ENCODE data around the gene CCS. TPM values are rescaled to one million over a fixed set of nuclear protein-coding genes. Genes with fewer than 3 reads are reported as not detected.

Gene CCS
- total RNA-seq, 6 donors from 2014 or later = 24.3 to 82.8 (median 34.0) TPM

DNA sequence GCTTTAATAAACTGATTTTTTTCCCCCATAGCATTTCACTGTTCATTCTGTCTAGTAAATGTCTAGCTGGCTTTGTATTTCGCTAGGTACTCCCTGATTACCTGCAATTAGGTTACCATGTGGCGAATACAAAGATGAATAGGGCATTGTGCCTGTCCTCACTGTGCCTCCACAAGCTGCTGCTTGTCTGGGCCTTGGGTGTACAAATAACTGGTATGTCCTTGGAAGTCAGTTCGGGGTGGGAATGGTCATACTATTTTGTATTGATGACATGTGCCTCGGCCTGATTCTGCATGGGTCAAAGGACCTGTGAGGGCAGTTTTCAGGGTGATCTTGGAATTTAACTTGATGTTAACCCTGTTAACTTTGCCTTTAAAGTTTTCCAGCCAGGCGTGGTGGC lies 56.9 kb downstream of the CCS start:
- no peak for TF ChIP-seq EP300 (IDR thresholded peaks at IDR 0.05)
- TF ChIP-seq, protein P1, sequence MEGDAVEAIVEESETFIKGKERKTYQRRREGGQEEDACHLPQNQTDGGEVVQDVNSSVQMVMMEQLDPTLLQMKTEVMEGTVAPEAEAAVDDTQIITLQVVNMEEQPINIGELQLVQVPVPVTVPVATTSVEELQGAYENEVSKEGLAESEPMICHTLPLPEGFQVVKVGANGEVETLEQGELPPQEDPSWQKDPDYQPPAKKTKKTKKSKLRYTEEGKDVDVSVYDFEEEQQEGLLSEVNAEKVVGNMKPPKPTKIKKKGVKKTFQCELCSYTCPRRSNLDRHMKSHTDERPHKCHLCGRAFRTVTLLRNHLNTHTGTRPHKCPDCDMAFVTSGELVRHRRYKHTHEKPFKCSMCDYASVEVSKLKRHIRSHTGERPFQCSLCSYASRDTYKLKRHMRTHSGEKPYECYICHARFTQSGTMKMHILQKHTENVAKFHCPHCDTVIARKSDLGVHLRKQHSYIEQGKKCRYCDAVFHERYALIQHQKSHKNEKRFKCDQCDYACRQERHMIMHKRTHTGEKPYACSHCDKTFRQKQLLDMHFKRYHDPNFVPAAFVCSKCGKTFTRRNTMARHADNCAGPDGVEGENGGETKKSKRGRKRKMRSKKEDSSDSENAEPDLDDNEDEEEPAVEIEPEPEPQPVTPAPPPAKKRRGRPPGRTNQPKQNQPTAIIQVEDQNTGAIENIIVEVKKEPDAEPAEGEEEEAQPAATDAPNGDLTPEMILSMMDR (IDR thresholded peaks at IDR 0.05) = no peak
- no peak for TF ChIP-seq POLR2A (IDR thresholded peaks at IDR 0.05)
- no peak for TF ChIP-seq POLR2AphosphoS5 (IDR thresholded peaks at IDR 0.05)
- no peak overlapping the region for H3K27ac ChIP-seq
- H3K9me3 ChIP-seq = no peaks in the 10 kb centered on the region
- peaks cover 15 to 27% (median 19%) of the 10 kb centered on the region in 4 donors for H3K4me1 ChIP-seq
- DNase-seq = no peak
- no peaks in the 10 kb centered on the region for H3K27me3 ChIP-seq
- H3K36me3 ChIP-seq = peaks cover 3 to 80% (median 39%) of the 10 kb centered on the region in 4 donors
- no peak overlapping the region for H3K4me3 ChIP-seq
- 95% methylated on average over 5 of the region's 5 CpGs for WGBS, 2 donors
- no peak for ATAC-seq (ENCODE audit: low FRiP score in 2 of 2)

DNA sequence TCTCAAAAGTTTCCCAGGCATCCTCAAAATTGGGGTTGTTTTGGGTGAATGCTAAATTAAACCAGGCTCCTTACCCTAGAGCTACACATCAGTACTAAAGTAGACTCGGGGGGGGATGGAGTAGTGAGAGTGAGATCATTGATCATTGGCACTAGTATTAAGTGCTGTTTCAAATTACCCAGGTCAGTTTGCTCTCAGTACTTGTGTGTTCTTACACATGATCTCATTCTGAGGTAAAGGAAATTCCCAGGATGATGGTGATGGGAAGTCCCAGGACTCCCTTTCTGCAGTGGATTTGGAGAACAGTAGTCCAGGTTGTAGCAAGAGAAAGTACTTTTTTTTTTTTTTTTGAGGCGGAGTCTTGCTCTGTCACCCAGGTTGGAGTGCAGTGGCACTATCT lies 58.0 kb downstream of the CCS start:
- Histone ChIP-seq H3K36me3 (peaks cover 0 to 74% (median 30%) of the 10 kb centered on the region in 4 donors), H3K4me1 (peaks cover 4 to 16% (median 7%) of the 10 kb centered on the region in 4 donors), H3K27me3 (no peaks in the 10 kb centered on the region), H3K4me3 (no peak overlapping the region), H3K9me3 (no peaks in the 10 kb centered on the region), H3K27ac (no peak overlapping the region)
- TF ChIP-seq EP300 (IDR thresholded peaks at IDR 0.05) (no peak), POLR2A (IDR thresholded peaks at IDR 0.05) (no peak)
- TF ChIP-seq, protein P1 (IDR thresholded peaks at IDR 0.05) = no peak
- ATAC-seq (ENCODE audit: low FRiP score in 2 of 2) (peak in 1 of 2 donors; percentile 8), DNase-seq (no peak)
- WGBS, 2 donors = 76 to 93% methylated on average over 2 of the region's 2 CpGs

DNA sequence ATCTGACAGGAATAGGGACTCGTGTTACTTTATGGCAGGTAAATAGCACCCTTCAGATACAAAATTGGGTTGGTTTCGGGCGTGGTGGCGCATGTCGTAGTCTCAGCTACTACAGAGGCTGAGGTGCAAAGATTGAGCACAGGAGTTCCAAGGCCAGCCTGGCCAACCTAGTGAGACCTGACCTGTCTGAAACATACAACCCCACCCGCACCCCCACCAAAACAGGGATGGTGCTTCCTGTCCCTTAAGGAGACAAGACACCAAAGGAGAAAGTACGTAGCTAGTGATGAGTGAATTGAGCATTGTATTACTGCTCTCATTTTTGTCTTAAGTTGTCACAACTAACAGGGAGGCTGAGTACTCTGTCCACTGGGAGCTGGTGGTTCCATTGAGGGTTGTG lies 59.7 kb downstream of the CCS start:
- Histone ChIP-seq H3K4me3 (no peak overlapping the region), H3K27me3 (no peaks in the 10 kb centered on the region), H3K4me1 (peaks cover 0 to 7% (median 0%) of the 10 kb centered on the region in 4 donors), H3K36me3 (peaks cover 0 to 70% (median 22%) of the 10 kb centered on the region in 4 donors), H3K27ac (no peak overlapping the region), H3K9me3 (no peaks in the 10 kb centered on the region)
- 88 to 94% methylated on average over 7 of the region's 7 CpGs for WGBS, 2 donors
- TF ChIP-seq EP300 (IDR thresholded peaks at IDR 0.05) (no peak), POLR2AphosphoS5 (IDR thresholded peaks at IDR 0.05) (no peak), POLR2A (IDR thresholded peaks at IDR 0.05) (no peak)
- TF ChIP-seq, protein P1 (IDR thresholded peaks at IDR 0.05) = no peak
- DNase-seq (no peak), ATAC-seq (ENCODE audit: low FRiP score in 2 of 2) (no peak)

DNA sequence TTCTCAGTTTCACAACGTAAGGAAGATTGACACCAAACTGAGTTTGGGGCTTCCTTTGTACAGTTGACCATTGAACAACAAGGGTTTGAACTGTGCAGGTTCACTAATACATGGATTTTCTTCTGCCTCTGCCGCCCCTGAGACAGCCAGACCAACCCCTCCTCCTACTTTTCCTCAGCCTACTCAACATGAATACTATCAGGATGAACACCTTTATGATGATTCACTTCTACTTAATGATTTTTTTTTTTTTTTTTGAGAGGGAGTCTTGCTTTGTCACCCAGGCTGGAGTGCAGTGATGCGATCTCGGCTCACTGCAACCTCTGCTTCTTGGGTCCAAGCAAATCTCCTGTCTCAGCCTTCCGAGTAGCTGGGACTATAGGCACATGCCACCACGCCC lies 60.1 kb downstream of the CCS start:
- WGBS, 2 donors = 89 to 93% methylated on average over 6 of the region's 6 CpGs
- TF ChIP-seq, protein P1 (IDR thresholded peaks at IDR 0.05) = no peak
- TF ChIP-seq POLR2A (IDR thresholded peaks at IDR 0.05) = no peak
- TF ChIP-seq POLR2AphosphoS5 (IDR thresholded peaks at IDR 0.05) = no peak
- no peak for TF ChIP-seq EP300 (IDR thresholded peaks at IDR 0.05)
- DNase-seq (no peak), ATAC-seq (ENCODE audit: low FRiP score in 2 of 2) (no peak)
- Histone ChIP-seq H3K4me3 (no peak overlapping the region), H3K27me3 (no peaks in the 10 kb centered on the region), H3K36me3 (peaks cover 0 to 70% (median 20%) of the 10 kb centered on the region in 4 donors), H3K27ac (no peak overlapping the region), H3K4me1 (peaks cover 0 to 4% (median 0%) of the 10 kb centered on the region in 4 donors), H3K9me3 (no peaks in the 10 kb centered on the region)

Small RNA genes within 50 kb of the gene (small RNA-seq; reads per million reads assigned to genes)
- 0 reads per million in 4 donors for gene RNU4-39P

Other genes with a start within 250 kb of the CCS start
- 10 to 100 TPM; 34.8 to 63.8 (median 37.1) TPM for gene BRMS1, start 248.1 kb upstream of the CCS start, total RNA-seq
- 10 to 100 TPM; 15.7 to 48.9 (median 27.4) TPM for gene B4GAT1, start 245.6 kb upstream of the CCS start, total RNA-seq
- 10 to 100 TPM in 5 of 6 donors, 1 to 10 TPM in 1; 8.3 to 20.5 (median 13.1) TPM for gene SLC29A2, start 221.4 kb upstream of the CCS start, total RNA-seq
- not detected for gene NPAS4, start 172.2 kb upstream of the CCS start, total RNA-seq
- 10 to 100 TPM; 25.3 to 44.8 (median 33.0) TPM for gene MRPL11, start 154.3 kb upstream of the CCS start, total RNA-seq
- gene PELI3, start 126.3 kb upstream of the CCS start, total RNA-seq = 10 to 100 TPM; 14.9 to 19.6 (median 16.9) TPM
- gene DPP3, start 112.8 kb upstream of the CCS start, total RNA-seq = 10 to 100 TPM; 19.3 to 79.6 (median 44.9) TPM
- 100 to 1,000 TPM in 1 of 6 donors, 10 to 100 TPM in 5; 26.0 to 145 (median 44.8) TPM for gene BBS1, start 82.5 kb upstream of the CCS start, total RNA-seq
- gene ZDHHC24, start 47.1 kb upstream of the CCS start, total RNA-seq = 10 to 100 TPM; 12.4 to 24.8 (median 14.1) TPM
- under 1 TPM in 1 of 6 donors, not detected in 5; 0.24 TPM for gene ACTN3, start 46.3 kb upstream of the CCS start, total RNA-seq
- gene CTSF, start 24.6 kb upstream of the CCS start, total RNA-seq = 10 to 100 TPM; 28.5 to 81.7 (median 40.3) TPM
- 1 to 10 TPM in 1 of 6 donors, under 1 TPM in 4, not detected in 1; 0.20 to 4.2 (median 0.44) TPM for gene CCDC87, start 122 bp upstream of the CCS start, total RNA-seq
- gene RBM14, start 23.4 kb downstream of the CCS start, total RNA-seq = 100 to 1,000 TPM in 1 of 6 donors, 10 to 100 TPM in 5; 45.7 to 114 (median 73.1) TPM
- 100 to 1,000 TPM in 2 of 6 donors, 10 to 100 TPM in 4; 62.4 to 103 (median 90.2) TPM for gene RBM4, start 45.5 kb downstream of the CCS start, total RNA-seq
- gene RBM4B, start 84.7 kb downstream of the CCS start, total RNA-seq = 10 to 100 TPM in 4 of 6 donors, 1 to 10 TPM in 2; 7.3 to 27.2 (median 13.9) TPM
- gene SPTBN2, start 136.0 kb downstream of the CCS start, total RNA-seq = 10 to 100 TPM in 5 of 6 donors, 1 to 10 TPM in 1; 9.3 to 45.1 (median 21.1) TPM